MM.1S (cell line): ENCODE measurements around the gene IER5.
A peak's percentile ranks its signal among the peaks of the same experiment; 100 is the strongest.

ENCODE experiments used
- DNase-seq: peaks from one replicate; pipeline ENCODE4 v3.0.0-alpha.2; 2015
- H2AFZ ChIP-seq: fragments of 300-600 bp; sonication (generic); 2 replicates; pipeline ENCODE4 v1.6.0; 2016; ENCODE audit warnings: antibody characterized with exemption, low read length
- H3F3A ChIP-seq: fragments of 300-600 bp; sonication (generic); 2 replicates; pipeline ENCODE4 v1.6.1; 2016; ENCODE audit warnings: mild to moderate bottlenecking, antibody characterized with exemption, low read length, moderate library complexity, mixed read lengths; ENCODE audit not compliant: insufficient read depth
- H3K27ac ChIP-seq: fragments of 300-600 bp; sonication (generic); 2 replicates; pipeline ENCODE4 v1.5.1; 2016; ENCODE audit warnings: mild to moderate bottlenecking, low read length
- H3K27me3 ChIP-seq: fragments of 300-600 bp; sonication (generic); replicated peaks from 2 replicates; pipeline ENCODE4 v1.6.0; 2016; ENCODE audit warnings: low read length; ENCODE audit not compliant: insufficient read depth
- H3K36me3 ChIP-seq: fragments of 300-600 bp; sonication (generic); replicated peaks from 2 replicates; pipeline ENCODE4 v1.6.1; 2016; ENCODE audit warnings: mild to moderate bottlenecking, low read length, mixed read lengths; ENCODE audit not compliant: insufficient read depth
- H3K4me1 ChIP-seq: fragments of 300-600 bp; sonication (generic); 2 replicates; pipeline ENCODE4 v1.6.1; 2016; ENCODE audit warnings: low read length, mixed read lengths
- H3K4me2 ChIP-seq: fragments of 300-600 bp; sonication (generic); 2 replicates; pipeline ENCODE4 v1.6.0; 2016; ENCODE audit warnings: low read depth, low read length
- H3K4me3 ChIP-seq: fragments of 300-600 bp; sonication (generic); 2 replicates; pipeline ENCODE4 v1.5.1; 2016; ENCODE audit warnings: low read length, mixed read lengths
- H3K79me2 ChIP-seq: fragments of 300-600 bp; sonication (generic); 2 replicates; pipeline ENCODE4 v1.6.1; 2016; ENCODE audit warnings: mixed run types, low read length, mixed read lengths
- H3K9ac ChIP-seq: fragments of 300-600 bp; sonication (generic); 2 replicates; pipeline ENCODE4 v1.6.1; 2016; ENCODE audit warnings: low read length, mixed read lengths
- H3K9me2 ChIP-seq: fragments of 300-600 bp; sonication (generic); replicated peaks from 2 replicates; pipeline ENCODE4 v1.6.1; 2016; ENCODE audit warnings: mild to moderate bottlenecking, low read length, mixed read lengths; ENCODE audit not compliant: insufficient read depth
- H3K9me3 ChIP-seq: fragments of 300-600 bp; sonication (generic); replicated peaks from 2 replicates; pipeline ENCODE4 v1.6.1; 2016; ENCODE audit warnings: mild to moderate bottlenecking, low read length, mixed read lengths; ENCODE audit not compliant: insufficient read depth
- H4K20me1 ChIP-seq: fragments of 300-600 bp; sonication (generic); 2 replicates; pipeline ENCODE4 v1.6.1; 2016; ENCODE audit warnings: mild to moderate bottlenecking, low read length, moderate library complexity, mixed read lengths; ENCODE audit not compliant: insufficient read depth
- CTCF ChIP-seq: fragments of 300-600 bp; sonication (generic); IDR thresholded peaks from 2 replicates; pipeline ENCODE4 v1.5.1; 2016; ENCODE audit warnings: antibody characterized with exemption, low read length, mixed read lengths
- EZH2 ChIP-seq: fragments of 300-600 bp; sonication (generic); optimal IDR thresholded peaks from 2 replicates; pipeline ENCODE3; 2017; ENCODE audit warnings: low read depth, mild to moderate bottlenecking, antibody characterized with exemption, low read length, mixed read lengths
- EZH2phosphoT487 ChIP-seq: fragments of 300-600 bp; sonication (generic); IDR thresholded peaks from 2 replicates; pipeline ENCODE4 v1.6.1; 2018; ENCODE audit warnings: antibody characterized with exemption, low read length

Gene IER5

GRCh38 chr1:181135437-181135731 is 46.9 kb downstream of the IER5 start:
- Histone ChIP-seq H3K27ac (peak overlapping the region; percentile 89), H3K79me2 (no peaks in the 10 kb centered on the region), H3F3A (peaks cover 29% of the 10 kb centered on the region), H3K9me2 (no peaks in the 10 kb centered on the region), H3K9ac (peak overlapping the region; percentile 63; the same call in 1 of the 2 replicates), H3K36me3 (no peaks in the 10 kb centered on the region), H3K4me3 (peak overlapping the region; percentile 54), H2AFZ (no peak overlapping the region; the same call in 1 of the 2 replicates), H3K9me3 (no peaks in the 10 kb centered on the region), H3K27me3 (no peaks in the 10 kb centered on the region), H3K4me1 (peaks cover 44% of the 10 kb centered on the region), H4K20me1 (no peaks in the 10 kb centered on the region), H3K4me2 (peak overlapping the region; percentile 99)
- DNase-seq, result peak; percentile 67
- TF ChIP-seq EZH2 (no peak), CTCF (peak; percentile 51), EZH2phosphoT487 (no peak)

GRCh38 chr1:181135815-181136737 is 47.6 kb downstream of the IER5 start:
- Histone ChIP-seq H3K36me3 (no peaks in the 10 kb centered on the region), H3K79me2 (no peaks in the 10 kb centered on the region), H3K27ac (no peak overlapping the region), H3K4me2 (0 out of 2 replicates have a peak overlapping the region, but pooled peaks have one; percentile 99), H3K4me3 (no peak overlapping the region), H3K4me1 (peaks cover 45% of the 10 kb centered on the region), H3K9me2 (no peaks in the 10 kb centered on the region), H3F3A (peaks cover 29% of the 10 kb centered on the region), H2AFZ (no peak overlapping the region), H3K27me3 (no peaks in the 10 kb centered on the region), H4K20me1 (no peaks in the 10 kb centered on the region), H3K9ac (no peak overlapping the region), H3K9me3 (no peaks in the 10 kb centered on the region)
- no peak for DNase-seq
- TF ChIP-seq CTCF, result no peak

GRCh38 chr1:181136738-181137122 is 48.2 kb downstream of the IER5 start:
- Histone ChIP-seq H3K4me3 (no peak overlapping the region), H3K9me2 (no peaks in the 10 kb centered on the region), H3K36me3 (no peaks in the 10 kb centered on the region), H3K27ac (no peak overlapping the region), H2AFZ (no peak overlapping the region), H4K20me1 (no peaks in the 10 kb centered on the region), H3K4me1 (peaks cover 45% of the 10 kb centered on the region), H3K79me2 (no peaks in the 10 kb centered on the region), H3K9me3 (no peaks in the 10 kb centered on the region), H3F3A (peaks cover 25% of the 10 kb centered on the region), H3K4me2 (no peak overlapping the region), H3K27me3 (no peaks in the 10 kb centered on the region), H3K9ac (no peak overlapping the region)
- TF ChIP-seq CTCF, result no peak
- TF ChIP-seq EZH2, result no peak
- no peak for TF ChIP-seq EZH2phosphoT487
- no peak for DNase-seq
